Thyroid gland (tissue), 4 donors: Measurements from ENCODE around the gene ALPK3.

Experiments
- POLR2A ChIP-seq, 2 donors: fragments of 450-650 bp; IDR thresholded peaks; one replicate each; pipeline ENCODE4 v1.6.1; 2017; ENCODE audit warnings: antibody characterized with exemption in 2 of 2, mild to moderate bottlenecking in 2 of 2, moderate library complexity in 1 of 2
- TF ChIP-seq, protein P1 (sequence below), 6 experiments: fragments of 200-600 bp in 3 of 6; fragments of 450-650 bp in 3 of 6; sonication (generic) in 3 of 6; IDR thresholded peaks; one replicate each; pipeline ENCODE4 v1.5.1; 2016 to 2019; ENCODE audit warnings: antibody characterized with exemption in 6 of 6, mild to moderate bottlenecking in 2 of 6, inconsistent platforms in 1 of 6, moderate library complexity in 1 of 6

DNA sequence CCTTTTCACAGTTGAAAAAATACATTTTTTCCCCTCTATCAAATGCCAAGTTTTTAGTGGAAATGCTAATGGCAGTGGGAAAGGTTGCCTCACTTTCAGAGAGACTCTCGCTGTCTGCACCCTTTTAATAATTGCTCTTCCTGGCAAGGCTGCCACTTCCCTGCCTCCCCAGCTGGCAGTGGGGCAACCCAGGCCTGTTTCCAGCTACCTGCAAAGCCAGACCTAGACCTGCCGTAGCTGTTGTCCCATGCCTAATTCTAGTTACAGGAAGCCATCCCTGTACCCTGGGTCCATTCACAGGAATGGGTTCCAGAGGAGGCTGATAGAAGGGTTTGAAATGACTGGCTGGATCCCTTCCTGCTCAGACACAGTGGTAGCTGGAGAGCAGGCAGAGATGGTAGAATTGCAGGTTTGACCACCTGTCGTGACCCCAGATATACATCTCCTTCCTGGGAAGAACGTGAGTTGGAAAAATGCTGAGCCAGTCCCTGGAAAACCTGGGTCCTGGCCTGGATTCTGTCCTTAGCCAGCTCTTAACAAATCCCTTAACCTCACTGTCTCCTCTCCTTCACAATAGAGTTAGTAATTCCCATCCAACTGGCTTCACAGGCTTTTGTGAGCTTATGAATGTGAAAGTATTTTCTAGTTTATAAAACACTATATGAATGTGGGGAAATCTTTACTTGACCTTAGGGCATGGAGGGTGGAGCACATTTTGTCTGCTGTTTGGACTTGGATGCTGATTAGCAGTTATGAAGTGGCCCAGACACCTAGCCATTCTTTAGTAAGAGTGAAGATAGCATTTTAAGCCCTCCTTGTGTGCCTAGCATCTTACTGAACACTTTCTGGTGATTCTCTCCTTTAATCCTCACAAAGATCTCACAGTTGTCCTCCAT, 12.9 kb upstream of the ALPK3 start:
- no peak for TF ChIP-seq POLR2A (IDR thresholded peaks at IDR 0.05)
- TF ChIP-seq, protein P1, sequence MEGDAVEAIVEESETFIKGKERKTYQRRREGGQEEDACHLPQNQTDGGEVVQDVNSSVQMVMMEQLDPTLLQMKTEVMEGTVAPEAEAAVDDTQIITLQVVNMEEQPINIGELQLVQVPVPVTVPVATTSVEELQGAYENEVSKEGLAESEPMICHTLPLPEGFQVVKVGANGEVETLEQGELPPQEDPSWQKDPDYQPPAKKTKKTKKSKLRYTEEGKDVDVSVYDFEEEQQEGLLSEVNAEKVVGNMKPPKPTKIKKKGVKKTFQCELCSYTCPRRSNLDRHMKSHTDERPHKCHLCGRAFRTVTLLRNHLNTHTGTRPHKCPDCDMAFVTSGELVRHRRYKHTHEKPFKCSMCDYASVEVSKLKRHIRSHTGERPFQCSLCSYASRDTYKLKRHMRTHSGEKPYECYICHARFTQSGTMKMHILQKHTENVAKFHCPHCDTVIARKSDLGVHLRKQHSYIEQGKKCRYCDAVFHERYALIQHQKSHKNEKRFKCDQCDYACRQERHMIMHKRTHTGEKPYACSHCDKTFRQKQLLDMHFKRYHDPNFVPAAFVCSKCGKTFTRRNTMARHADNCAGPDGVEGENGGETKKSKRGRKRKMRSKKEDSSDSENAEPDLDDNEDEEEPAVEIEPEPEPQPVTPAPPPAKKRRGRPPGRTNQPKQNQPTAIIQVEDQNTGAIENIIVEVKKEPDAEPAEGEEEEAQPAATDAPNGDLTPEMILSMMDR (IDR thresholded peaks at IDR 0.05): no peak
